Measurements from ENCODE around the gene MED12L. TPM values are rescaled to one million over a fixed set of nuclear protein-coding genes. Genes with fewer than 3 reads are reported as not detected.
A peak's percentile ranks its signal among the peaks of the same experiment; 100 is the strongest.

MED12L gene
- total RNA-seq, 1 experiment from 2014 or later = 14.9 TPM

DNA sequence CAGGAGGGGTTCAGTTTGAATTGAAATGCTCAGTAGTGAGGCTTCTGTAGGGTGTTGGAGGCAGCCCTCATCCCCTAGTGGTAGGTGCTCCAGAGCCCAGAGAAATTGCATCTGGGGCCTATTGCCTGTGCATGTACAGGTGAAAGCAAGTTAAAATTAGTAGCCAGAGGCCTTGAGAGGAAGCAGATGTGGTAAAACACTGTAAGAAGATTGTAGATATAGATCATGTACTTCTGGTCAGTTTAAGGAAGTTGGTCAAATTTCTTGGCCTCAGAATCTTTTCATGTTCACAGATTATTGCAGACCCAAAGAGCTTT, 340.8 kb downstream of the MED12L start:
- H3K79me2 ChIP-seq (ENCODE audit: insufficient read depth, low read length) = no peaks in the 10 kb centered on the region
- TF ChIP-seq, protein P1, sequence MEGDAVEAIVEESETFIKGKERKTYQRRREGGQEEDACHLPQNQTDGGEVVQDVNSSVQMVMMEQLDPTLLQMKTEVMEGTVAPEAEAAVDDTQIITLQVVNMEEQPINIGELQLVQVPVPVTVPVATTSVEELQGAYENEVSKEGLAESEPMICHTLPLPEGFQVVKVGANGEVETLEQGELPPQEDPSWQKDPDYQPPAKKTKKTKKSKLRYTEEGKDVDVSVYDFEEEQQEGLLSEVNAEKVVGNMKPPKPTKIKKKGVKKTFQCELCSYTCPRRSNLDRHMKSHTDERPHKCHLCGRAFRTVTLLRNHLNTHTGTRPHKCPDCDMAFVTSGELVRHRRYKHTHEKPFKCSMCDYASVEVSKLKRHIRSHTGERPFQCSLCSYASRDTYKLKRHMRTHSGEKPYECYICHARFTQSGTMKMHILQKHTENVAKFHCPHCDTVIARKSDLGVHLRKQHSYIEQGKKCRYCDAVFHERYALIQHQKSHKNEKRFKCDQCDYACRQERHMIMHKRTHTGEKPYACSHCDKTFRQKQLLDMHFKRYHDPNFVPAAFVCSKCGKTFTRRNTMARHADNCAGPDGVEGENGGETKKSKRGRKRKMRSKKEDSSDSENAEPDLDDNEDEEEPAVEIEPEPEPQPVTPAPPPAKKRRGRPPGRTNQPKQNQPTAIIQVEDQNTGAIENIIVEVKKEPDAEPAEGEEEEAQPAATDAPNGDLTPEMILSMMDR (conservative IDR thresholded peaks at IDR 0.05) = peak; percentile 1
- H2BK5ac ChIP-seq (ENCODE audit: insufficient read length, low read length) = no peak overlapping the region
- no peak overlapping the region for H2BK20ac ChIP-seq (ENCODE audit: low read depth, low read length, poor library complexity, severe bottlenecking)
- Mint-ChIP-seq H3K27ac (peak overlapping the region in 1 of 3 experiments; percentile 33; a peak in 2 of 7 replicates), H3K27me3 (ENCODE audit: low read depth) (no peaks in the 10 kb centered on the region; the same call in none of the 2 replicates), H3K4me1 (peaks cover 27 to 29% of the 10 kb centered on the region in 2 experiments), H3K4me3 (no peak overlapping the region), H3K36me3 (ENCODE audit: insufficient read depth in 1 of 3, low read depth in 3 of 3) (peaks cover 10 to 21% (median 10%) of the 10 kb centered on the region in 3 experiments), H3K9me3 (peaks cover 0 to 5% of the 10 kb centered on the region in 2 experiments; a peak in 3 of 5 replicates)
- DNase-seq = no peak
- H4K8ac ChIP-seq (replicated peaks; ENCODE audit: insufficient read length, low read depth, low read length) = no peak overlapping the region
- no peak overlapping the region for H3K4me2 ChIP-seq (ENCODE audit: insufficient read depth, insufficient read length, low read length)
- H3K27ac ChIP-seq (ENCODE audit: insufficient read length, low read depth, low read length) = no peak overlapping the region
- H3K4ac ChIP-seq (ENCODE audit: low read depth, low read length) = no peak overlapping the region
- H2AK5ac ChIP-seq (ENCODE audit: insufficient read length, low read length) = no peak overlapping the region
- no peaks in the 10 kb centered on the region; the same call in 1 of the 2 replicates for H3K27me3 ChIP-seq (ENCODE audit: insufficient read depth, low read length)
- no peaks in the 10 kb centered on the region for H3K79me1 ChIP-seq (ENCODE audit: insufficient read depth, low read depth, low read length, poor library complexity, severe bottlenecking)
- no peaks in the 10 kb centered on the region for H3K23me2 ChIP-seq (ENCODE audit: insufficient read length, low read depth, low read length, poor library complexity, severe bottlenecking)
- H3K18ac ChIP-seq (ENCODE audit: insufficient read length, low read depth, low read length) = no peak overlapping the region
- no peaks in the 10 kb centered on the region for H4K20me1 ChIP-seq (ENCODE audit: control insufficient read depth, insufficient read depth, insufficient read length)
- H3K14ac ChIP-seq (ENCODE audit: insufficient read depth, low read length) = no peak overlapping the region
- peaks cover 11% of the 10 kb centered on the region; the same call in 1 of the 2 replicates for H3K4me1 ChIP-seq (ENCODE audit: insufficient read depth, low read length)
- H2BK120ac ChIP-seq (ENCODE audit: low read depth, low read length, poor library complexity, severe bottlenecking) = no peak overlapping the region
- no peak overlapping the region for H4K91ac ChIP-seq (ENCODE audit: insufficient read length, low read depth, low read length)
- H3T11ph ChIP-seq (ENCODE audit: low read length) = no peak overlapping the region
- H2BK15ac ChIP-seq (ENCODE audit: low read depth, low read length) = no peak overlapping the region
- no peak overlapping the region for H3K9ac ChIP-seq (ENCODE audit: extremely low read depth, insufficient read length, low read length)
- H3K23ac ChIP-seq (ENCODE audit: insufficient read length, low read depth, low read length) = no peak overlapping the region
- no peak overlapping the region for H4K5ac ChIP-seq (ENCODE audit: insufficient read length, low read depth, low read length)
- no peak overlapping the region for H2BK12ac ChIP-seq (ENCODE audit: insufficient read length, low read depth, low read length)
- no peaks in the 10 kb centered on the region for H3K9me3 ChIP-seq (ENCODE audit: control insufficient read depth, low read depth, low read length)
- no peak overlapping the region for H2AFZ ChIP-seq (ENCODE audit: low read length)
- H3K56ac ChIP-seq (ENCODE audit: insufficient read length, low read depth, low read length) = no peak overlapping the region

Data from H9 (cell line).